Measurements from ENCODE around the gene MAML3.

The MAML3 gene

GRCh38 chr4:140158365-140159030 is 4.5 kb upstream of the MAML3 start:
- TF ChIP-seq CTCF (conservative IDR thresholded peaks at IDR 0.05; ENCODE audit: low read depth, low read length), result no peak
- no peak overlapping the region for H3K4me3 ChIP-seq (ENCODE audit: low read depth, low read length)
- DNase-seq (ENCODE audit: low read depth), result peak; percentile 41

- TF ChIP-seq CTCF (conservative IDR thresholded peaks at IDR 0.05; ENCODE audit: low read depth, low read length), result no peak
- no peak for DNase-seq (ENCODE audit: low read depth)
- no peak overlapping the region for H3K4me3 ChIP-seq (ENCODE audit: low read depth, low read length)
These were observed 3.4 kb upstream of the MAML3 start for GRCh38 chr4:140157341-140157740.

GRCh38 chr4:140156529-140157171 is 2.7 kb upstream of the MAML3 start:
- TF ChIP-seq CTCF (conservative IDR thresholded peaks at IDR 0.05; ENCODE audit: low read depth, low read length), result no peak
- DNase-seq (ENCODE audit: low read depth), result no peak

GRCh38 chr4:140154572-140154891 is 548 bp upstream of the MAML3 start:
- TF ChIP-seq CTCF (conservative IDR thresholded peaks at IDR 0.05; ENCODE audit: low read depth, low read length), result no peak
- H3K4me3 ChIP-seq (ENCODE audit: low read depth, low read length), result peak overlapping the region; percentile 76
- no peak for DNase-seq (ENCODE audit: low read depth)

More at GRCh38 chr4:140156529-140157171, 2.7 kb upstream of the MAML3 start:
- H3K4me3 ChIP-seq (ENCODE audit: low read depth, low read length), result no peak overlapping the region

GRCh38 chr4:140153419-140153717 is 616 bp downstream of the MAML3 start:
- DNase-seq (ENCODE audit: low read depth), result no peak
- TF ChIP-seq CTCF (conservative IDR thresholded peaks at IDR 0.05; ENCODE audit: low read depth, low read length), result no peak
- peak overlapping the region; percentile 76 for H3K4me3 ChIP-seq (ENCODE audit: low read depth, low read length)

GRCh38 chr4:140152751-140153418 is 1.1 kb downstream of the MAML3 start:
- peak overlapping the region; percentile 76 for H3K4me3 ChIP-seq (ENCODE audit: low read depth, low read length)
- peak; percentile 61 for DNase-seq (ENCODE audit: low read depth)
- no peak for TF ChIP-seq CTCF (conservative IDR thresholded peaks at IDR 0.05; ENCODE audit: low read depth, low read length)
